ENCODE results near the gene RSL24D1.

DNA sequence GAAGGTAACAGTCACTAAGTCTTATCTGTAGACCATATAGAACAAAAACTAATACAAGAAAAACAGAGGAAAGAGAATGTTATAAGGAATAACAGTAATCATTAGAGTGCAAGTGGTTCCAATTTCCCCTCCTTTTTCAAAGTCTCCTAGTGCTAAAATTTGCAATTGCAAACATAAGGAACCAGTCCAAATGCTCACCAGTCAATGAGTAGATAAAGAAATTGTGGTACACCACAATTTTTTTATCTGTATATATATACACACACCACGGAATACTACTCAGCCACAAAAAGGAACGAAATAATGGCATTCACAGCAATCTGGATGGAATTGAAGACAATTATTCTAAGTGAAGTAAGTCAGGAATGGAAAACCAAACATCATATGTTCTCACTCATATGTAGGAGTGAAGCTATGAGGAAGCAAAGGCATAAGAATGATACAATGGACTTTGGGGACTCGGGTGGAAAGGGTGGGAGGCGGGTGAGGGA is 38.9 kb upstream of the RSL24D1 start:
- TF ChIP-seq CTCF (IDR thresholded peaks at IDR 0.05) (no peak), ZFX (IDR thresholded peaks at IDR 0.05; ENCODE audit: borderline replicate concordance) (no peak)
